HG03097 (cell line): ENCODE data around the gene OPN4.

Source experiments
- ATAC-seq: cut with Tn5 transposase; IDR thresholded peaks from one replicate; pipeline ENCODE4 v1.9.1; 2021; ENCODE audit not compliant: unreplicated experiment, low FRiP score

OPN4 gene

DNA sequence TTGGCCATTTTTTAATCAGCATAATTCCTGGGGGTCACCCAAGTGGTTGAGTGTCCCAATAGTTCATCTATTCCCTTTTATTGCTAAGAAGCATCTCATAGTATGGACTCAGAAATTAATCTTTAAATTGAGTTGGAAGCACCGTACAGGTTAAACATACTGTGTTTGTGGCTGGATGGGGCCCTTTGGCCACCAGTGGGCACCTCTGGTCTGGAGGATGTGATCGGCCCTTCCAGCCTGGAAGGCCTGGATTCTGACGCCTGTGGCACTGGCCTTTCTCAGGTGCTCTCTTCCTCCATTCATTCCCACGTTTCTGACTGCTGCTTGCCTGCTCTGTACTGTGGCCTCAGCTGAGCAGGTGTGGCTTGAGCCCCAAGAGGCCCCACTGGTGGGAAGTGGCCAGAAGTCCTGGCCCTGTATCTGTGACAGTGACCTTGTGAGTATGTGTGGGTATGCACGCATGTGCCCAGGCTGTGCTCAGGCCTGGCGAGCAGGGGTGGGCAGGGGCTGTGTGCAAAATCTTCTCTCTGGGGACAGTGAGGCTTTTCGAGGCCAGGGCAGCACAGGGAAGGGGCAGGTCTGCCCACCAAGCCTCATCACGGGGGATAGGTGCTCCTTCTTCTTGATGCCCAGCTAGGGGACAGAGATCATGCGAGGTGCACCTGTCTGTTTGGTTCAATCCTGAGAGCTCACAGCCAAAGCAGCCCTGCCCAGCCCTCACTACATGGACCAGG, 44.0 kb downstream of the OPN4 start:
- no peak for ATAC-seq

DNA sequence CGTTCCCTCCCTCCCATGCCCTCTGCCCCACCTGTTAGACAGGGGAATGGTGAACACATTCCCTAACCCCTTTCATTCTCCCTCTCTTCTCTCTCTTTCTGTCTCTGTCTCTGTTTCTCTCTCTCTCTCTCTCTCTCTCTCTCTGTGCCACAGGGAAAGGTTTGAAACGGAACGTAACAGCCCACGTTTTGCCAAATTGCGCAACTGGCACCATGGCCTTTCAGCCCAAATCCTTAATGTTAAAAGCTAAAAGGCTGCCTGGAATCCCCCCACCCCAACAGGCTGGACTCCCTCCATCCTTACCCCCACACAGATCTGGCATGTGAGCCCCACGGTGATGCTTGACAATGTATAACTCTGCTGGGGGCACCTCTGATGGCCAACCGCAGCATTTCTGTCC, 44.8 kb downstream of the OPN4 start:
- ATAC-seq = no peak

DNA sequence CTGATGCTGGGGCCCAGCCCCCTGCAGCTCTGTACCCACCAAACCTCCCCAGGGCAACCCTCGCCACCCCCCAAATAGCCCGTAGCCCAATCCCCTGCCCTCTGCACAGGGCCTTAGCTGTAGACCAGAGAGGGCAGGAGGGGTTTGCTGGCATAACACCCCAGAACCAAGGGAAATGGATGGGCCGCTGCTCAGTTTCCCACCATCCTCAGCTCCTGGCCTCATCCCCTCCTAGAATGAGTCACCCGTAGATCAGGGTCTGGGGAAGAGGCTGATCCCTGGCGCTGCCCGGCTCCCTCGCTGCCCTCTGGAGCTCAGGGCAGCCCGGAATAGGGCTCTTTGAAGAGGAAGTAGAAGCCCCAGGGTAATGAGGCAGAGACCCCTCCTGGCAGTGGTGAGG, 45.2 kb downstream of the OPN4 start:
- no peak for ATAC-seq

DNA sequence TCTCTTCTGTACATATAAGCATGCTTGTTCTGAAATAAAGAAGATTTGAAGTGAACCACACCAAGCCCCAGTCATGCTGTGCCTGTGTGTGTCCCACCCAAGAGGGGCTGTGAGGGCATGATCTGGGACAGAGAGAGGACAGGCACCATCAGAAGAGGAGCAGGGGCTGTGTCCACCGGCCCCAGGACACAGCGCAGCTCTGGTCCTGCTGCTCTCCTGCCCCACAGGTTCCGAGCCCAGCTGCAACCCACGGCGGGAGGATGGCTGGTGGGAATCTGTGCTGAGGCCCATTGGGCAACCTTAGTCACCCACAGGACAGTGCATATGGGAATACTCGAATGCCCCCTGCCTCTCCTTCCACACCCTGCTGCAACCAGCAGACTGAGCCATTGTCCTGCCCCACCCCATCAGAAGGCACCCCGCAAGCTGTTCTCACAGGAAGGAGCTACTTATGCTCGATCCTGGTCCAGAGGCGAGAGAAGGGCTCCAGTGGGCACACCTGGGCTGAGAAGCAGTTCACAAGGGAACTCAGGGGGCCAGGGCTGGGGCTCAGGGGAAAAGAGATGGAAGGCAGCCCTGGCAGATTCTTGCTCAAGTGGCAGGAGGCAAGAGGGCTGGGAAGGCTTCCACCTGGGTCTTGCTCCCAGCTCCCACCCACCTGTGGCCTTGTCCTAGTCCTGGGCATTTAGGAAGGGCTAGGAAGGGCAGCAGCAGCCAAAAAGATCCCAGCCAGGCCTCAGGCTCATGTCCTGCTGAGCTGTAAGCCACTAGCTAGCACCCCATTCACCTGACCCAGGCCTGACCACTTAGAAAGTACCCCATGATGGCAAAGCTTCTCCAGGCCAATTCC, 45.9 kb downstream of the OPN4 start:
- no peak for ATAC-seq

DNA sequence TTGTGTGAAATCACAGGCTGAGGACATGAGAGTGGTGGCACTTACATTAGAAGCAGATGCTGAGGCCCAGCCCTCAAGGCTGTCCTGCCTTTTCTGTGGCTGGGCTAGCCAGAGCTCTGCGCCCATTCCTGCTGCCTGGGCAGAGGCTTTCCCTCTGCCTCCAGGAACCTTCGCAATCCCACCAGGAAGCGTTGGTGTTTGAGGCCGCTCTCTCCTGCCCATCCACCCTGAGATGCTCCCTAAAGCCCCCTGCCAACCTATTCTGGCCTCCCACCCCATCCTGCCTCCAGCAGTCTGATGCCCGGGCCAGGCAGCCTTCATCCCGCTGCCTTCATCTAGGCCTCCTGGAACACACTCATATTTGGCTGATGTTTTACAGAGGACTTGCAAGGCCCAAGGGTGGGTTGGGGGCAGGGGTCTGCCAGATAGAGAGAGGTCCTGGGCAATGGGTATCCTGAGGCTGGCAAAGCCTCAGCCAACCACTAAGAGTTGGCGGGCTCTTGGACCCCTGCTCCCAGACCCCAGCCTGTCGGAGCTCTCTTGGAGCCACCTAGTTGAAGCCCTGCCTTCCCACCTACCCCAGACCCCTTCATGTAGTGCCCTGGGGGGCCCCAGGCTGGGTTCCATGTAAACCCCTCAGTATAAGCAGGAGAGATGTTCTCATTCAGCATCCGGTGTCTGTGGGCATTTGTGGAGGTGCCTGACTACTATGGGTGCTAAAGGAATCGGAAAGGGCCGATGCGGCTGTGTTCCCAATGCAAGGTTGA, 46.7 kb downstream of the OPN4 start:
- ATAC-seq = no peak

DNA sequence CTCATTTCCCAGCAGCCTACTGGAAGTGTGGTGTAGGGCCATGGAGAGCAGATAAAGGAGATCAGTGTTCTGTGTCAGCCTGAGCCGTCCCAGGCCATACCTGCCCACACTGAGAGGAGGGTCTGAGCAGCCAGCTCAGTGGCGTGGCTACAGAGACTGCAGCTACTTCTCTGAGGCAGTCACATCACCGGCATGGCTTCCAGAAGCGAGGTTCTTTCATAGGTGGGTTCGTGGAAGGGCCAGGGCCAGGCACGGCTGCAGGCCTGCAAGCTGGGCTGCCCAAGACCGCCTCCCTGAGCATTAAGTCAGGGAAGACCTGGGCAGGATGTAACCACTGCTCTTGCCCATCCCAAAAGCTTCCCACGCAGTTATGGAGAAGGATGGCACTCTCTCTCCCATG, 48.8 kb downstream of the OPN4 start:
- ATAC-seq = no peak

DNA sequence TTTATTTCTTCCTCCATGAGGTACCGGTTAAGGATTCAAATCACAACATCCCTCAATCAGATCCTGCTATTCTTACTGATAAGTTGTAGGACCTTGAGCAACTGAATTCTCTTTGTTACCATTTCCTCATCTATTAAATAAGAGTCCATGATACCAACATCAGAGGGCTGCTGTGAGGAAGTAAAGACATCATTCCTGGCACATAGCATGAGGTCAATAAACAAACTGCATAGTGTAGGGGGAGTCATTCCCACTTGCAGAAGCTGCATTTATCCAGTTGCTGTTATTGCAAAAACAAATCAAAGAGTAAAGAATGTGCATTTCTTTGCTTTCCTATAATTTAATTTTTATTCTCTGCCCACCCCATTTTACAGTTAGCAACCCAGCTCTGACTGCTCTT, 50.8 kb downstream of the OPN4 start:
- ATAC-seq = no peak

DNA sequence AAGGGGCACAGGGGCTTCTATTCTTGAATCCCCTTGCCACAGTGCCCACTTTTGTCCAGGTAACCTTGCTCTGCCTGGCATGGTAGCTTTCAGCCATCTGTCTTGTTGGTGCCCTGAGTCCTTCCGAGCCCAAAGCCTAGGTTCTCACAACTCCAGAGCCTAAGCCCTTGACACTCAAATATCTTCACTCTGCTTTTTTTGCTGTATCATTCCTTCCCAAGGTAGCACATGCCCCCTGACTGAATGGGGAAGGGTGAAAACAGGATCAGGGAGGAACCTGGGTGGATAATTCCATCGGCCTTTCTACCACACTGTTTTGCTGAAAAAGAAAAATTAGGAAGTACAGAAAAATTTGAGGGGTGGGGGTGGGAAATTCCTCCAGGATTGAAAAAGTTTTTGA, 51.6 kb downstream of the OPN4 start:
- ATAC-seq = no peak

DNA sequence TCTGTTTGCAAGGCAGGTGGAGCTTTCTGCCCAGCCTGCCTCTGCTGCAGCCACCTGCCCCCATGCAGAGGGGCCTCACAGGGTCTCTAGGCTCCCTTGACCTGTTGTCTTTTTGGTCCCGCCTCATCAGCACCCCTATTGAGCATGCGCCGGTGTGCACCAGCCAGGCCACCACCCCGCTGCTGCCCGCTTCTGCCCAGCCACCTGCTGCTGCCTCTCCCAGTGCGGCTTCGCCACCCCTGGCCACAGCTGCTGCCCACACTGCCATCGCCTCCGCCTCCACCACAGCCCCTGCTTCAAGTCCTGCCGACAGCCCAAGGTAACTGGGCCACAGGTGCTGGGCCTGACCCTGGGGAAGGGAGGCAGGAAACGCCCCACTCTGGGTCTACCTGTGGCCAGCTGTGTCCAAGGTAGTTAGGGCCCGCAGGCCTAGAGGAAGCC, 52.1 kb downstream of the OPN4 start:
- no peak for ATAC-seq

DNA sequence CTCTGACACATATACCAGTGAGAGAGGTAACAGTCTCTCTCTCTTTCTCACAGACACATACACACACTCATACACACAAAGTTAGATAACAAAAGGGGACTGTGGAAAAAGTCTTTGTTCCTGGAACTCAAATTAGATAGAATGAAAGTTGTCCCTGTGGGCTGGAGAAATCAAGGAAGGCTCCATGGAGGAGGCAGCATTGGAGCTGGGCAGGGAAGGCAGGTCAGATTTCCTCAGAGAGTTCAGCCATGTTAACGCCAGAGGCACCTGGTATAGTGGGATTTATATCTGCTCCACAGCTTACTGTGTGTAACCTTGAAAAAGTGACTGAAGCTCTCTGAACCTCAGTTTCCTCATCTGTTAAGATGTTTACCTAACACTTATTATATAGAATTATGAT, 52.6 kb downstream of the OPN4 start:
- ATAC-seq = no peak

DNA sequence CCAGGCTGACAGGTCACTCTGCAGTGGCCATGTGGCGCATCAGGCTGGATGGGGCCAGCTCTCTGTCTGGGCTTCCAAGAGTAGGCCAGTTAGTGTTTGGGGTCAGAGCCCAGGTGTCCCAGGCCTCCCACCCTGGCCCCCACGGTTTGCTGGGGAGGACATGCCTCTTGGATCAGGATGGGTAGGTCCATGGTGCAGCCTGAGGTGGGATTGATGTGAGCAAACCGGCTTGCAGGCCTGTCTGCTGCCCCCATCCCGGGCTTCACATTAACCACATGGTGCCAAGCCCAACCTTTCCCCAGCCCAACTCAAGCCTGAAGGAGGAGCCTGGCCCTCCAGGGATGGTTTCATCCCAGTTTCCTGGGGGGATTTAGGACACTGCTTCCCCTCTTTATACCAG, 53.2 kb downstream of the OPN4 start:
- ATAC-seq = no peak

DNA sequence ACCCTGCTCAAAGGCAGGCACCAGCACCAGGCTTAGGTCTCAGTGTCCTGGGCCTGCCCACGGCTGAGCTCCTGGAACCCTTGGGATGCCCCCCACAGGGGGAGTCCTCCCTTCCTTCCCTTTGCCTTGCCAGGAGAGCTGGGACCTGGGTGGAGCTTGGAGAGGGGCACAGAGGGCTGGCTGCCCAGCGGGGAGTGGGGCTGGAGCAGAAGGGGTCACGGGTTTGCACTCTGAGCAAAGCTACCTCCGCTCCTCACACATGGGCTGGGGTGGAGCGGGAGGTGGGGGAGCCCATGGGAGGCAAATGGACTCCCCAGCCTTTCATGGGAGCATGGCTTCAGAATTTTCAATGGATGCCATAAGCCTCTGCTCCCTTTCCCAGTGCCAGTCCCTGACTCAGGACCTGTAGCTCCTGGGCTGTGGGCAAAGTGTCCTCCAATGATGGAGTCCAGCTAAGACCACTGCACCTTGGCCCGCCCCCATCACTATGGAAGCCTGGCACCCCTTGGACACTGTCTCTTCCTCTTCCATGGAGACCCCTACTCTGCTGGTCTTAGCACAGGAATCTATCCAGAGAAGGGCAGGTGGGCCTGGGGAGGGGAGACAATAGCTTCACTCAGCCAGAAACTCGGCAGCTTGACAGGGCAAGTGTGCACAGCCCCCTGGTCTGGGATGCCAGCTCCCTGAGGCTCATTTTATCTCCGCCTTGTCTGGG, 53.9 kb downstream of the OPN4 start:
- ATAC-seq = no peak

DNA sequence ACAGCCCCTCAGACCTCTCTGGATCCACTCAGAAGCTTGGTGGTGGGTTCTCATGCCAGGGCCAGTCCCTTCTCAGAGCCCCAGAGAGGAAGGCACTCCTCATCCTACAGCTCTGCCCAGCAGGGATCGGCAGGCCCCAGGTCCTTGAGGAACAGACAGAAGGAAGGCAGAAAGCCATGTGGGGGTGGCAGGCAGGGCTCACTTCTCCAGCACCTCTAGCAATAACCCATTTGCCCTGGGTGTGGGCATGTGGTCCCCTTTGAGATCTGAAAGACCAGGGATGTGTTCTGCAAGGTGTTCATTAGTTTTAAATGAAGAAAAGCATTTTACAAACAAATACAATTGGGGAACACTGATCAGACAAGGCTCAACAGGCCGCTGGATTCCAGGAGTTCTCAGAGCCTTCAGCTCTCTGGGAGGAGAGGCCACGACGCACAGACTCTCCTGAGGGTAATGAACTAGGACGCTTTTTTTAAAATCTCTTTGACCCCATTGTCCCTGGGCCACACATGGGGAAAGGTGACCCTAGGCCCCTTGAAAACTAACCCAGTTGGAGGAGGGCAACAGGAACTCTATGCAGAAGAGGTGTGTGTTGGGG, 54.5 kb downstream of the OPN4 start:
- ATAC-seq = no peak

DNA sequence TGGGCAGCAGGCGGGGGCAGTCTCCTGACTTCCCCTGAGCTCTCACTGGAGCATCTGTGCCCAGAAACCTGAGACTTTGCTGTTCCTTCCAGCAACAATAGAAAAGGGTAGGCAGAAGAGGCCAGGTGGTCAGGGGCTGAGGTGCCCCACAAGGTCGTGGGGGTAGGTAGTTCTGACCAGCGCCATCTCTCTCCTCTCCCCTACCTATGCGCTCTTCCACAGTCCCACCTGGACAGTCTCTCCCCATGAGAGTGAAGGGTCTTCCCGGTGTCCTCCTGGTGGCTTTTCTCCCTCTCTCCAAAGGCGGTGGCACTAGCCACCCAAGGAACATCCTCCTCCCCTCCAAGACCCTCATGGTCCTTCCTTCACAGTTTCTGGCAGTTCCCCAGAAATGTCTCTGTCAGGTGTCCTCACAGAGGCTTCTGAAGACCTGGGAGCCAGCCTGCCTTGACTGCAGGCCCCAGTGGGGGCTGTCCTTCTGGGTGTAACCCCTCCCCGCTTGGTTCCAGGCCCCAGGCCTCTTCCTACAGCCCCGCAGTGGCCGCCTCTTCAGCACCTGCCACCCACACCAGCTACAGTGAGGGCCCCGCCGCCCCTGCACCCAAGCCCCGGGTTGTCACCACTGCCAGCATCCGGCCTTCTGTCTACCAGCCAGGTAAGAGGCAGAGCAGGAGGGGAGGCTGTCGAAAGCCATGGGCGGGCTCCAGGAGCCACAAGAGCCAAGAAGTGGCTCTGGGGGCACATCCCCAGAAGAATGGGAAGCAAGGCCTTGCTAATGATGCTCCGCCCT, 55.2 kb downstream of the OPN4 start:
- no peak for ATAC-seq

DNA sequence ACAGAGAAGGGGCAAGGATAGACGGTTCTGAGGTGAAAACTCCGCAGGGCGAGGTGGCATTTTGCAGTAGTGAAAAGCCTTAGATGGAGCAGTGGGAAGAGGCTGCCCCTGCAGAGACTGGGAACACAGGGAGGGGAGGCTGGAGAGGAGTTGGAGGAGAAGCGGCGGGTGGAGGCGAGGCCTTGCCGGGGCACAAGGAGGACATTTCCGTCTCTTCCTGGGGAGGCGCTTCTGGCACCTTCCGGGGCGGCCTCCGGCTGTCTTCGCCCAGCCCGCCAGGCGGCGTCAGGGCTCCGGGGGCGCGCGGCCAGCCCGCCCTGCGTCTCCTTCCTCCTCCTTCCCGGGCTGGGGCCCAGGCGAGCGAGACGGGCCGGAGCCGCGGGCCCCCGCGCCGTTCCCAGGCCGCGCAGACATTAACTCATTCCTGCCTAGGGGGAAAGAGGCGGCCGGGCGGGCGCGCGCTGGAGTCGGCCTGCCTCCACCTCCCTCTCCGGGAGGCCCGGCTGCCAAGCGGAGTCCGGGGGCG, 56.7 kb downstream of the OPN4 start:
- peak; percentile 85 for ATAC-seq

DNA sequence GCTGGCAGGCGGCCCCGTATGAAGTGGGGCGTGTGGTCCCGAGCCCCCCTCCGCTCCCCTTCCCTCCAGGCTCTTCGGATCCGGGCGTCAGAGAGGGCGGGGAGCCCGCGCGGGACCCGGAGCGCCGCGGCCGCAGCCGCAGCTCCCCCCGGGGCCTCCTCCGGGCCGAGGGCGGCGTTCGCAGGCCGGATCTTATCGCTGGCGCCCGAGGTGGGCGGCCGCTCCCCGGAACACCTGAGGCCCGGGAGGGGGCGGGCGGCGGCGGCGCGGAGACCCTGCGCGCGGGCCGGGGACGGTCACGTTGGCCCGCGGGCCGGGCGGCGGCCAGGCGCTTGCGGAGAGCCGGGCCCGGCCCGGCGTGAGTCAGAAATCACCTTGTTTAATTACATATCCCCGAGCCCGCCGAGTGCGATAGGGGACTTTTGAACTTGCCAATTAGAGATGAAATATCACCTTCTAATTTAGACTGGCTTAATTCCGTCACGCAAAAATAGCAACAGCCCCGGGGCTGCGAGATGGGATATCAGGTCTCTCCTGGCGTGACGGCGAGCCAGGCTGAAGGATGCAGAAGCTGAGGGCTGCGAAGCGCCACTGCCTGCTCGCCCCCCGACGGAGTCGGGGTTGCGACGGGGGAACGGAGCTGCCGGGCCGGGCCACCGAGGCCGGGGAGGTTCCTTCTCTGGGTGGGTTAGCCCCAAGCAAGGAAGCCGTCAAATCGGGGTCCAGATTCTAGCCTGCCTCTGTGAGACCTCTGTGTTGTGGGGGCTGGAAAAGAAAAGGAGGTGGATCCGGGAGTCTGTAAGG, 57.4 kb downstream of the OPN4 start:
- ATAC-seq = peak; percentile 43

DNA sequence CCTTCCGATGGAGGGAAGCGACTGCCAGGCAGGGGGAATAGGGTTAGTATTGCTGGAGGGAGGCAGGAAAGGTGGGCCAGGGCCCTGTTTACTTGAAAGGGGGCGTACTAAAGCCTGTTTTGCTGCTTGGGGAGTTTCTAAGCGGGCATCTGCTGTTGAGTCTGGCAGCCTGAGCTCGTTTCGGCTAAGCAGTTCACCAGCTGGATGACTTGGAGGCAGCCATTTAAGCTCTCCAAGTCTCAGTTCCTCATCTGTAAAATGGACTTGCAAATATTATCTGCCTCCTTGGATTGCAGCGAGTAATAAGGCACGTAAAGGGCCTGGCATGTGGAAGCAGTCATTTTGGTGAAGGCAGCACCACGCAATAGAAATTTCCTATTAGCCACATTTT, 58.0 kb downstream of the OPN4 start:
- ATAC-seq = no peak

DNA sequence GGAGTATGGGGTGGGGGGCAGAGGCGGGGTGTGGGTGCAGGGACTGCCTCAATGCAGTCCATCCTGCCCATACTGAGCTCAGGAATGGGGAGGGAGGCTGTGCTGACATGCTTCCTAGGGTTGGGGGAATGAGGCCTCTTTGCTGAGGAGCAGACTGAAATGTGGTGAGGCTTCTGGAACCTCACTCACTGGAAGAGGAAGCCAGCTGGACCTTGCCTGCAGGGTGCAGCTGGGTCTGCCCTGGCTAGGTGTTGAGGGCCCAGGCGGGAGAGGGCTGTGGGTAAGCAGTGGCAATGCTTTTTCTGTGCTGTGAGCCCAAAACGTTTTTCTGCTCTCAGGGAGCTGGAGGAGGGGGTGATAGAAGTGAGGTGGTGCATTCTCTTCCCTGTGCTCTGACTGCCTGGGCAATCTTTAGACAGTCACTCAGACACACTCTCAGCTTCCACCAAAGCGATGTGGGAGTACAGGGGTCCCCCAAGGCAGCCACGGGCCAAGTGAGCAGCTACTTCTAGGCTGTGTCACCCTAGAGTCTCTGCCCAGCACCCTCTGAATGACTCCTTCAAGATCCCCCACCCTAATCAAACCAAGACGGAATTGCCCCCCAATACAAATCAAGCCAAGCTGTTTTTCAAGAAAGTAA, 60.9 kb downstream of the OPN4 start:
- ATAC-seq = no peak
